K562 (cell line): ENCODE measurements around the gene SHROOM3. TPM values are rescaled to one million over a fixed set of nuclear protein-coding genes. Genes with fewer than 3 reads are reported as not detected.

Source experiments
- ATAC-seq: fragments of 200-7000 bp; cut with Tn5 transposase; 3 replicates; pipeline ENCODE4 v1.9.1; 2020; ENCODE audit warnings: moderate library complexity
- BruUV-seq: library from RNA; stranded (reverse); fragments of 400-500 nt; replicated peaks from 2 replicates; lab custom pipeline; 2021; lab: Mats Ljungman, UMichigan
- CTCF ChIA-PET: fragments of 300-600 bp; formaldehyde crosslinking; extraction: SDS; loops from one replicate; lab custom pipeline; 2021; ENCODE audit warnings: low intra/inter-chr PET ratio; lab: Yijun Ruan, JAX
- POLR2A ChIA-PET: fragments of 300-600, 350-650 bp; sonication (Branson Sonifier 250); formaldehyde crosslinking; extraction: SDS; loops from one replicate; lab custom pipeline; 2021; ENCODE audit warnings: antibody characterized with exemption, inconsistent platforms; lab: Yijun Ruan, JAX
- DNase-seq, 4 experiments: peaks; one replicate each; pipeline versions ENCODE4 v3.0.0 to v3.0.0-alpha.2; 2011 to 2018; ENCODE audit warnings: low spot score in 3 of 4, mixed read lengths in 3 of 4; ENCODE audit errors: extremely low read depth in 1 of 4
- FAIRE-seq: peaks from 2 replicates; lab custom pipeline; 2011; peaks lifted over from hg19 to GRCh38; lab: Jason Lieb, UNC
- H2AFZ ChIP-seq: 2 replicates; pipeline ENCODE4 v1.6.0; 2011; ENCODE audit warnings: low read depth, low read length, control low read depth, inconsistent platforms
- H3K27ac ChIP-seq: fragments of 200-600 bp; 3 replicates; pipeline ENCODE4 v1.8.0; 2011; ENCODE audit warnings: low read depth, mild to moderate bottlenecking, control low read depth, inconsistent platforms, low read length, moderate library complexity, mixed read lengths; ENCODE audit errors: extremely low read depth
- H3K27me3 ChIP-seq, 2 experiments: fragments of 300-600 bp in 1 of 2; 2 replicates in 1 of 2; 3 replicates in 1 of 2; pipeline versions ENCODE4 v1.6.0 to v1.8.0; 2011; ENCODE audit warnings: inconsistent platforms in 2 of 2, low read length in 2 of 2, mild to moderate bottlenecking in 1 of 2, mixed read lengths in 1 of 2, moderate library complexity in 1 of 2; ENCODE audit not compliant: control insufficient read depth in 2 of 2, insufficient read depth in 2 of 2
- H3K36me3 ChIP-seq: fragments of 300-600 bp; 3 replicates; pipeline ENCODE4 v1.8.0; 2011; ENCODE audit warnings: mild to moderate bottlenecking, low read length, inconsistent platforms; ENCODE audit not compliant: control insufficient read depth, insufficient read depth
- H3K4me1 ChIP-seq, 2 experiments: fragments of 200-600 bp in 1 of 2; replicated peaks in 1 of 2; 2 replicates in 1 of 2; 3 replicates in 1 of 2; pipeline versions ENCODE4 v1.5.1 to v1.8.0; 2011; ENCODE audit warnings: inconsistent platforms in 2 of 2, low read length in 2 of 2, mild to moderate bottlenecking in 1 of 2, mixed read lengths in 1 of 2, moderate library complexity in 1 of 2; ENCODE audit not compliant: control insufficient read depth in 2 of 2, insufficient read depth in 2 of 2
- H3K4me2 ChIP-seq: 2 replicates; pipeline ENCODE4 v1.6.1; 2011; ENCODE audit warnings: low read length, control low read depth, inconsistent platforms, mixed read lengths; ENCODE audit not compliant: insufficient read depth
- H3K4me3 ChIP-seq: fragments of 200-600 bp; sonication (generic), shearing (Covaris generic); 2 replicates; pipeline ENCODE4 v1.5.1; 2016; ENCODE audit warnings: control low read depth, inconsistent platforms
- H3K79me2 ChIP-seq: fragments of 200-600 bp; 3 replicates; pipeline ENCODE4 v1.8.0; 2011; ENCODE audit warnings: low read length, inconsistent platforms; ENCODE audit not compliant: control insufficient read depth, insufficient read depth
- H3K9ac ChIP-seq, 2 experiments: 2 replicates each; pipeline versions ENCODE4 v1.6.0 to v1.6.1; 2011; ENCODE audit warnings: low read depth in 2 of 2, low read length in 2 of 2, control low read depth in 1 of 2, inconsistent platforms in 1 of 2, mild to moderate bottlenecking in 1 of 2, mixed read lengths in 1 of 2; ENCODE audit not compliant: insufficient read depth in 1 of 2
- H3K9me1 ChIP-seq: one replicate; pipeline ENCODE4 v1.6.0; 2011; ENCODE audit warnings: inconsistent platforms, mild to moderate bottlenecking, low read length, moderate library complexity; ENCODE audit not compliant: control insufficient read depth, insufficient read depth
- H3K9me3 ChIP-seq: replicated peaks from 2 replicates; pipeline ENCODE4 v1.5.1; 2011; ENCODE audit warnings: low read depth, low read length, inconsistent platforms; ENCODE audit not compliant: control insufficient read depth, insufficient read depth
- H4K20me1 ChIP-seq: replicated peaks from 2 replicates; pipeline ENCODE4 v1.6.1; 2011; ENCODE audit warnings: low read length, inconsistent platforms, mixed read lengths; ENCODE audit not compliant: control insufficient read depth, insufficient read depth
- CAMTA2 ChIP-seq: fragments of 250-450 bp; sonication (Bioruptor Pico); conservative IDR thresholded peaks from 2 replicates; pipeline ENCODE4 v1.5.1; 2022
- CHD4 ChIP-seq: fragments of 200-600 bp; sonication (generic); IDR thresholded peaks from 3 replicates; pipeline ENCODE4 v1.6.1; 2012; ENCODE audit warnings: low read depth, mild to moderate bottlenecking, mixed read lengths, low read length, inconsistent platforms; ENCODE audit not compliant: insufficient read depth, insufficient replicate concordance, poor library complexity, severe bottlenecking
- DACH1 ChIP-seq: fragments of 450-650 bp; IDR thresholded peaks from 2 replicates; pipeline ENCODE4 v1.6.1; 2018; ENCODE audit not compliant: partially characterized antibody
- EHMT2 ChIP-seq: fragments of 450-650 bp; IDR thresholded peaks from 2 replicates; pipeline ENCODE4 v1.6.1; 2018; ENCODE audit warnings: antibody characterized with exemption
- GATA2 ChIP-seq: sonication (generic); formaldehyde crosslinking; IDR thresholded peaks from 2 replicates; pipeline ENCODE4 v1.4.0; 2020; ENCODE audit warnings: mild to moderate bottlenecking, missing genetic modification reagents
- MIER1 ChIP-seq: fragments of 450-650 bp; IDR thresholded peaks from 2 replicates; pipeline ENCODE4 v1.6.1; 2016; ENCODE audit warnings: antibody characterized with exemption, mild to moderate bottlenecking, low read depth
- MTA3 ChIP-seq: fragments of 450-650 bp; formaldehyde crosslinking; IDR thresholded peaks from 2 replicates; pipeline ENCODE4 v1.6.1; 2017; ENCODE audit warnings: mild to moderate bottlenecking, borderline replicate concordance
- NFE2L1 ChIP-seq: fragments of 450-650 bp; IDR thresholded peaks from 2 replicates; pipeline ENCODE4 v1.6.1; 2016; ENCODE audit warnings: missing genetic modification characterization, low read depth, mild to moderate bottlenecking, missing compliant biosample characterization, moderate library complexity, borderline replicate concordance
- SRSF3 ChIP-seq: fragments of 200-400 bp; formaldehyde crosslinking; IDR thresholded peaks from 2 replicates; pipeline ENCODE4 v1.6.1; 2016; ENCODE audit warnings: mild to moderate bottlenecking, low read length, moderate library complexity; ENCODE audit not compliant: insufficient read depth
- TRIM24 ChIP-seq, 2 experiments: fragments of 450-650 bp; IDR thresholded peaks; 2 replicates each; pipeline ENCODE4 v1.6.1; 2016
- ZNF436 ChIP-seq: fragments of 250-450, 450-650 bp; sonication (Bioruptor Pico); formaldehyde crosslinking; IDR thresholded peaks from 2 replicates; pipeline ENCODE4 v1.7.0; 2020; ENCODE audit warnings: mild to moderate bottlenecking
- ZNF75A ChIP-seq: fragments of 450-650 bp; formaldehyde crosslinking; IDR thresholded peaks from 2 replicates; pipeline ENCODE4 v1.4.0; 2020; ENCODE audit warnings: mild to moderate bottlenecking
- WGBS: fragments of 100-300 bp; shearing (Covaris generic); methylation state at CpG from one replicate; pipeline ENCODE4 v1.1.6; 2016; ENCODE audit warnings: low coverage, mixed read lengths; ENCODE audit not compliant: insufficient coverage; ENCODE audit errors: missing lambda C conversion rate; 5-methylcytosine and 5-hydroxymethylcytosine counted together
- in situ Hi-C: fragments of 300-500 bp; cut with MboI; formaldehyde crosslinking; loops from 4 replicates; pipeline ENCODE4 v1.15.0; 2018; ENCODE audit warnings: inconsistent platforms, mixed read lengths
- intact Hi-C: fragments of 100-400 bp; cut with micrococcal nuclease; formaldehyde crosslinking; loops from 2 replicates; pipeline ENCODE4 v1.14.2; 2022
- polyA plus RNA-seq, 8 experiments: library from polyadenylated mRNA; depleted of rRNA in 4 of 8; stranded (reverse) in 5 of 8; unstranded in 3 of 8; fragments of >200 nt; fragmentation: Nextera tagmentation in 2 of 8; fragmentation: Illumina TruSeq in 1 of 8; extraction: Ambion mirVana in 2 of 8; extraction: Trizol in 1 of 8; gene quantifications; 2 replicates each; pipeline versions ENCODE4 v1.2.1 to v1.2.3, GENCODE V29; 2011 to 2014; ENCODE audit warnings: inconsistent platforms in 1 of 8, missing spikeins in 1 of 8
- total RNA-seq, 7 experiments: library from RNA; depleted of rRNA in 6 of 7; stranded (reverse); fragments of >200 nt in 6 of 7; fragmentation: Illumina TruSeq in 2 of 7; extraction: Trizol in 2 of 7; gene quantifications; 2 replicates each; pipeline versions ENCODE4 v1.2.1 to v1.2.3, GENCODE V29; 2011 to 2021; ENCODE audit warnings: low replicate concordance in 1 of 7
- TF ChIP-seq, protein P1 (sequence below): fragments of 450-650 bp; IDR thresholded peaks from 2 replicates; pipeline ENCODE4 v1.6.1; 2016; ENCODE audit warnings: mild to moderate bottlenecking, moderate library complexity

SHROOM3 gene
- total and polyA plus RNA-seq, 9 of the 15 experiments (the other 6 are each of a cell fraction or from before 2014, with no cell fraction given) = 0.01 to 0.07 TPM; not detected in 7

GRCh38 chr4:76737180-76737579 lies 302.2 kb downstream of the SHROOM3 start:
- Histone ChIP-seq H3K9me3 (no peaks in the 10 kb centered on the region; the same call in 1 of the 2 replicates), H3K27me3 (peaks cover 28 to 50% of the 10 kb centered on the region in 2 experiments; a peak in 4 of 5 replicates), H3K4me1 (peaks cover 0 to 14% of the 10 kb centered on the region in 2 experiments; a peak in 1 of 5 replicates), H3K9ac (no peak overlapping the region), H3K4me3 (no peak overlapping the region), H3K4me2 (no peak overlapping the region), H3K36me3 (no peaks in the 10 kb centered on the region), H3K79me2 (no peaks in the 10 kb centered on the region), H2AFZ (no peak overlapping the region), H4K20me1 (no peaks in the 10 kb centered on the region), H3K9me1 (peaks cover 2% of the 10 kb centered on the region), H3K27ac (no peak overlapping the region)
- no TSS peak for BruUV-seq
- no peak for FAIRE-seq
- CTCF ChIA-PET = no interaction called here
- POLR2A ChIA-PET = interaction anchor here (0.8 kb wide), 1 partner anchor 9 kb away, joined by 3 read pairs; no protein-coding TSS in a partner anchor
- no peak for DNase-seq
- 0% methylated on average over 2 of the region's 2 CpGs for WGBS
- no peak for ATAC-seq
- in situ Hi-C loops = no loop called here
- intact Hi-C loops = no loop called here
- TF ChIP-seq SRSF3 (no peak), EHMT2 (no peak), DACH1 (no peak), CAMTA2 (CRISPR knock-in tag) (no peak), ZNF436 (CRISPR knock-in tag) (no peak), MIER1 (no peak), NFE2L1 (tag) (no peak), ZNF75A (CRISPR knock-in tag) (no peak), GATA2 (CRISPR knock-in tag) (no peak), MTA3 (no peak), CHD4 (no peak), TRIM24 (IDR thresholded peaks at IDR 0.05) (no peak)
- TF ChIP-seq, protein P1, sequence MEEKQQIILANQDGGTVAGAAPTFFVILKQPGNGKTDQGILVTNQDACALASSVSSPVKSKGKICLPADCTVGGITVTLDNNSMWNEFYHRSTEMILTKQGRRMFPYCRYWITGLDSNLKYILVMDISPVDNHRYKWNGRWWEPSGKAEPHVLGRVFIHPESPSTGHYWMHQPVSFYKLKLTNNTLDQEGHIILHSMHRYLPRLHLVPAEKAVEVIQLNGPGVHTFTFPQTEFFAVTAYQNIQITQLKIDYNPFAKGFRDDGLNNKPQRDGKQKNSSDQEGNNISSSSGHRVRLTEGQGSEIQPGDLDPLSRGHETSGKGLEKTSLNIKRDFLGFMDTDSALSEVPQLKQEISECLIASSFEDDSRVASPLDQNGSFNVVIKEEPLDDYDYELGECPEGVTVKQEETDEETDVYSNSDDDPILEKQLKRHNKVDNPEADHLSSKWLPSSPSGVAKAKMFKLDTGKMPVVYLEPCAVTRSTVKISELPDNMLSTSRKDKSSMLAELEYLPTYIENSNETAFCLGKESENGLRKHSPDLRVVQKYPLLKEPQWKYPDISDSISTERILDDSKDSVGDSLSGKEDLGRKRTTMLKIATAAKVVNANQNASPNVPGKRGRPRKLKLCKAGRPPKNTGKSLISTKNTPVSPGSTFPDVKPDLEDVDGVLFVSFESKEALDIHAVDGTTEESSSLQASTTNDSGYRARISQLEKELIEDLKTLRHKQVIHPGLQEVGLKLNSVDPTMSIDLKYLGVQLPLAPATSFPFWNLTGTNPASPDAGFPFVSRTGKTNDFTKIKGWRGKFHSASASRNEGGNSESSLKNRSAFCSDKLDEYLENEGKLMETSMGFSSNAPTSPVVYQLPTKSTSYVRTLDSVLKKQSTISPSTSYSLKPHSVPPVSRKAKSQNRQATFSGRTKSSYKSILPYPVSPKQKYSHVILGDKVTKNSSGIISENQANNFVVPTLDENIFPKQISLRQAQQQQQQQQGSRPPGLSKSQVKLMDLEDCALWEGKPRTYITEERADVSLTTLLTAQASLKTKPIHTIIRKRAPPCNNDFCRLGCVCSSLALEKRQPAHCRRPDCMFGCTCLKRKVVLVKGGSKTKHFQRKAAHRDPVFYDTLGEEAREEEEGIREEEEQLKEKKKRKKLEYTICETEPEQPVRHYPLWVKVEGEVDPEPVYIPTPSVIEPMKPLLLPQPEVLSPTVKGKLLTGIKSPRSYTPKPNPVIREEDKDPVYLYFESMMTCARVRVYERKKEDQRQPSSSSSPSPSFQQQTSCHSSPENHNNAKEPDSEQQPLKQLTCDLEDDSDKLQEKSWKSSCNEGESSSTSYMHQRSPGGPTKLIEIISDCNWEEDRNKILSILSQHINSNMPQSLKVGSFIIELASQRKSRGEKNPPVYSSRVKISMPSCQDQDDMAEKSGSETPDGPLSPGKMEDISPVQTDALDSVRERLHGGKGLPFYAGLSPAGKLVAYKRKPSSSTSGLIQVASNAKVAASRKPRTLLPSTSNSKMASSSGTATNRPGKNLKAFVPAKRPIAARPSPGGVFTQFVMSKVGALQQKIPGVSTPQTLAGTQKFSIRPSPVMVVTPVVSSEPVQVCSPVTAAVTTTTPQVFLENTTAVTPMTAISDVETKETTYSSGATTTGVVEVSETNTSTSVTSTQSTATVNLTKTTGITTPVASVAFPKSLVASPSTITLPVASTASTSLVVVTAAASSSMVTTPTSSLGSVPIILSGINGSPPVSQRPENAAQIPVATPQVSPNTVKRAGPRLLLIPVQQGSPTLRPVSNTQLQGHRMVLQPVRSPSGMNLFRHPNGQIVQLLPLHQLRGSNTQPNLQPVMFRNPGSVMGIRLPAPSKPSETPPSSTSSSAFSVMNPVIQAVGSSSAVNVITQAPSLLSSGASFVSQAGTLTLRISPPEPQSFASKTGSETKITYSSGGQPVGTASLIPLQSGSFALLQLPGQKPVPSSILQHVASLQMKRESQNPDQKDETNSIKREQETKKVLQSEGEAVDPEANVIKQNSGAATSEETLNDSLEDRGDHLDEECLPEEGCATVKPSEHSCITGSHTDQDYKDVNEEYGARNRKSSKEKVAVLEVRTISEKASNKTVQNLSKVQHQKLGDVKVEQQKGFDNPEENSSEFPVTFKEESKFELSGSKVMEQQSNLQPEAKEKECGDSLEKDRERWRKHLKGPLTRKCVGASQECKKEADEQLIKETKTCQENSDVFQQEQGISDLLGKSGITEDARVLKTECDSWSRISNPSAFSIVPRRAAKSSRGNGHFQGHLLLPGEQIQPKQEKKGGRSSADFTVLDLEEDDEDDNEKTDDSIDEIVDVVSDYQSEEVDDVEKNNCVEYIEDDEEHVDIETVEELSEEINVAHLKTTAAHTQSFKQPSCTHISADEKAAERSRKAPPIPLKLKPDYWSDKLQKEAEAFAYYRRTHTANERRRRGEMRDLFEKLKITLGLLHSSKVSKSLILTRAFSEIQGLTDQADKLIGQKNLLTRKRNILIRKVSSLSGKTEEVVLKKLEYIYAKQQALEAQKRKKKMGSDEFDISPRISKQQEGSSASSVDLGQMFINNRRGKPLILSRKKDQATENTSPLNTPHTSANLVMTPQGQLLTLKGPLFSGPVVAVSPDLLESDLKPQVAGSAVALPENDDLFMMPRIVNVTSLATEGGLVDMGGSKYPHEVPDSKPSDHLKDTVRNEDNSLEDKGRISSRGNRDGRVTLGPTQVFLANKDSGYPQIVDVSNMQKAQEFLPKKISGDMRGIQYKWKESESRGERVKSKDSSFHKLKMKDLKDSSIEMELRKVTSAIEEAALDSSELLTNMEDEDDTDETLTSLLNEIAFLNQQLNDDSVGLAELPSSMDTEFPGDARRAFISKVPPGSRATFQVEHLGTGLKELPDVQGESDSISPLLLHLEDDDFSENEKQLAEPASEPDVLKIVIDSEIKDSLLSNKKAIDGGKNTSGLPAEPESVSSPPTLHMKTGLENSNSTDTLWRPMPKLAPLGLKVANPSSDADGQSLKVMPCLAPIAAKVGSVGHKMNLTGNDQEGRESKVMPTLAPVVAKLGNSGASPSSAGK = no peak
